GM23338 (cell line): ENCODE measurements around the gene NLN. TPM values are rescaled to one million over a fixed set of nuclear protein-coding genes. Genes with fewer than 3 reads are reported as not detected.

Source experiments
- ATAC-seq: fragments of 200-7000 bp; cut with Tn5 transposase; 3 replicates; pipeline ENCODE4 v1.9.1; 2020
- DNase-seq: peaks from one replicate; pipeline ENCODE4 v3.0.0-alpha.2; 2015; ENCODE audit warnings: low spot score
- H2AFZ ChIP-seq: fragments of 200-600 bp; sonication (generic); 2 replicates; pipeline ENCODE4 v1.8.0; 2016; ENCODE audit warnings: antibody characterized with exemption, mild to moderate bottlenecking, moderate library complexity
- H3F3A ChIP-seq: fragments of 200-600 bp; sonication (generic); replicated peaks from 2 replicates; pipeline ENCODE4 v1.8.0; 2017; ENCODE audit warnings: antibody characterized with exemption, mixed run types, low read depth
- H3K27ac ChIP-seq: fragments of 200-600 bp; sonication (generic); 2 replicates; pipeline ENCODE4 v1.6.1; 2016; ENCODE audit warnings: low read depth
- H3K27me3 ChIP-seq: fragments of 200-600 bp; sonication (generic); 2 replicates; pipeline ENCODE4 v1.8.0; 2016; ENCODE audit warnings: mild to moderate bottlenecking, mixed run types, moderate library complexity; ENCODE audit not compliant: insufficient read depth
- H3K36me3 ChIP-seq: fragments of 200-600 bp; sonication (generic); 2 replicates; pipeline ENCODE4 v1.8.0; 2016; ENCODE audit warnings: mild to moderate bottlenecking; ENCODE audit not compliant: insufficient read depth
- H3K4me1 ChIP-seq: fragments of 200-600 bp; sonication (generic); 2 replicates; pipeline ENCODE4 v1.8.0; 2016; ENCODE audit warnings: mild to moderate bottlenecking, moderate library complexity; ENCODE audit not compliant: insufficient read depth
- H3K4me2 ChIP-seq: fragments of 200-600 bp; sonication (generic); 2 replicates; pipeline ENCODE4 v1.7.1; 2017; ENCODE audit warnings: mixed run types
- H3K4me3 ChIP-seq: fragments of 200-600 bp; sonication (generic); 2 replicates; pipeline ENCODE4 v1.6.1; 2016; ENCODE audit warnings: mixed run types
- H3K79me2 ChIP-seq: fragments of 200-600 bp; sonication (generic); replicated peaks from 2 replicates; pipeline ENCODE4 v1.8.0; 2017; ENCODE audit warnings: mild to moderate bottlenecking; ENCODE audit not compliant: insufficient read depth
- H3K9me2 ChIP-seq: fragments of 200-600 bp; sonication (generic); 2 replicates; pipeline ENCODE4 v1.8.0; 2017; ENCODE audit not compliant: insufficient read depth
- H4K20me1 ChIP-seq: fragments of 200-600 bp; sonication (generic); replicated peaks from 2 replicates; pipeline ENCODE4 v1.8.0; 2017; ENCODE audit warnings: mild to moderate bottlenecking; ENCODE audit not compliant: insufficient read depth
- H3K27ac Mint-ChIP-seq: 2 replicates; pipeline ENCODE4 v1.8.0; 2020; ENCODE audit warnings: inconsistent platforms, mild to moderate bottlenecking, moderate library complexity, mixed read lengths
- H3K27me3 Mint-ChIP-seq: 3 replicates; pipeline ENCODE4 v1.8.0; 2022; ENCODE audit warnings: low read depth, mild to moderate bottlenecking, moderate library complexity, mixed read lengths, inconsistent platforms; ENCODE audit not compliant: insufficient read depth, poor library complexity
- H3K36me3 Mint-ChIP-seq: 3 replicates; pipeline ENCODE4 v1.8.0; 2021; ENCODE audit warnings: low read depth, mild to moderate bottlenecking, inconsistent platforms, moderate library complexity, mixed read lengths
- H3K4me1 Mint-ChIP-seq: 3 replicates; pipeline ENCODE4 v1.8.0; 2020; ENCODE audit warnings: mild to moderate bottlenecking, inconsistent platforms, mixed read lengths
- H3K4me3 Mint-ChIP-seq: 3 replicates; pipeline ENCODE4 v1.8.0; 2021; ENCODE audit warnings: moderate library complexity, mild to moderate bottlenecking, inconsistent platforms, mixed read lengths
- H3K9me3 Mint-ChIP-seq: 3 replicates; pipeline ENCODE4 v1.8.0; 2020; ENCODE audit warnings: moderate library complexity, mild to moderate bottlenecking, inconsistent platforms, mixed read lengths
- CREB1 ChIP-seq: fragments of 250-450 bp; sonication (Bioruptor Pico); IDR thresholded peaks from 2 replicates; pipeline ENCODE4 v1.5.0; 2020; ENCODE audit warnings: low read depth, mild to moderate bottlenecking, moderate library complexity
- ETS1 ChIP-seq: IDR thresholded peaks from 2 replicates; pipeline ENCODE4 v1.6.1; 2016; ENCODE audit warnings: antibody characterized with exemption
- EZH2 ChIP-seq: fragments of 200-600 bp; sonication (generic); IDR thresholded peaks from one replicate; pipeline ENCODE4 v1.8.0; 2017; ENCODE audit warnings: antibody characterized with exemption, mild to moderate bottlenecking, low read depth; ENCODE audit not compliant: unreplicated experiment
- EZH2phosphoT487 ChIP-seq: fragments of 200-600 bp; sonication (generic); IDR thresholded peaks from one replicate; pipeline ENCODE4 v1.8.1; 2018; ENCODE audit warnings: antibody characterized with exemption; ENCODE audit not compliant: unreplicated experiment
- JUNB ChIP-seq: IDR thresholded peaks from one replicate; pipeline ENCODE4 v1.6.1; 2016; ENCODE audit warnings: antibody characterized with exemption; ENCODE audit not compliant: unreplicated experiment
- NANOG ChIP-seq: IDR thresholded peaks from 2 replicates; pipeline ENCODE4 v1.6.1; 2016; ENCODE audit warnings: antibody characterized with exemption, borderline replicate concordance
- POLR2AphosphoS5 ChIP-seq: IDR thresholded peaks from 2 replicates; pipeline ENCODE4 v1.6.1; 2016; ENCODE audit warnings: antibody characterized with exemption, low read depth
- REST ChIP-seq: IDR thresholded peaks from one replicate; pipeline ENCODE4 v1.6.1; 2018; ENCODE audit warnings: antibody characterized with exemption; ENCODE audit not compliant: unreplicated experiment
- STAT1 ChIP-seq: IDR thresholded peaks from one replicate; pipeline ENCODE4 v1.6.1; 2016; ENCODE audit warnings: antibody characterized with exemption; ENCODE audit not compliant: unreplicated experiment
- ZNF114 ChIP-seq: fragments of 250-450 bp; sonication (Bioruptor Pico); IDR thresholded peaks from 2 replicates; pipeline ENCODE4 v1.5.0; 2020; ENCODE audit warnings: mild to moderate bottlenecking, moderate library complexity
- ZNF331 ChIP-seq: fragments of 250-450 bp; sonication (Bioruptor Pico); IDR thresholded peaks from 2 replicates; pipeline ENCODE4 v1.5.0; 2020; ENCODE audit warnings: low read depth, mild to moderate bottlenecking, moderate library complexity
- ZNF462 ChIP-seq: fragments of 250-450 bp; sonication (Bioruptor Pico); IDR thresholded peaks from 2 replicates; pipeline ENCODE4 v1.5.0; 2020; ENCODE audit warnings: mild to moderate bottlenecking, moderate library complexity
- polyA plus RNA-seq: library from polyadenylated mRNA; unstranded; fragments of >200 nt; fragmentation: Nextera tagmentation; extraction: Ambion mirVana; gene quantifications from 2 replicates; pipeline ENCODE4 v1.2.1, GENCODE V29; 2016
- total RNA-seq: library from RNA; depleted of rRNA; stranded (reverse); fragments of >200 nt; shearing (Covaris generic); gene quantifications from 2 replicates; pipeline ENCODE4 v1.2.3, GENCODE V29; 2014

The NLN gene
- total and polyA plus RNA-seq, 2 experiments from 2014 or later: 56.4 to 168 TPM

GRCh38 chr5:65858316-65858715, 136.3 kb downstream of the NLN start (continued):
- TF ChIP-seq REST (no peak), EZH2phosphoT487 (no peak), ZNF331 (CRISPR knock-in tag) (no peak), CREB1 (CRISPR knock-in tag) (no peak), ZNF114 (CRISPR knock-in tag) (no peak), JUNB (no peak)

- no peaks in the 10 kb centered on the region for H3K36me3 Mint-ChIP-seq
- H3K27ac ChIP-seq: no peak overlapping the region
- no peaks in the 10 kb centered on the region for H3K36me3 ChIP-seq
- H3K9me2 ChIP-seq: no peaks in the 10 kb centered on the region
- H3K27me3 ChIP-seq: no peaks in the 10 kb centered on the region
- no peaks in the 10 kb centered on the region; the same call in 2 of the 3 replicates for H3K9me3 Mint-ChIP-seq
- no peak overlapping the region for H3K4me3 Mint-ChIP-seq
- no peak overlapping the region for H3K4me3 ChIP-seq
- no peaks in the 10 kb centered on the region for H3K27me3 Mint-ChIP-seq
- H4K20me1 ChIP-seq: no peaks in the 10 kb centered on the region
- ATAC-seq (no peak), DNase-seq (no peak)
- H3K27ac Mint-ChIP-seq: no peak overlapping the region
- H3F3A ChIP-seq: no peaks in the 10 kb centered on the region
- H2AFZ ChIP-seq: no peak overlapping the region
- no peaks in the 10 kb centered on the region for H3K4me1 ChIP-seq
- peaks cover 6% of the 10 kb centered on the region; the same call in 1 of the 3 replicates for H3K4me1 Mint-ChIP-seq
- no peaks in the 10 kb centered on the region for H3K79me2 ChIP-seq
- H3K4me2 ChIP-seq: no peak overlapping the region
- TF ChIP-seq EZH2 (no peak), POLR2AphosphoS5 (no peak), CREB1 (CRISPR knock-in tag) (no peak), STAT1 (no peak), ZNF114 (CRISPR knock-in tag) (no peak), JUNB (no peak), ETS1 (no peak), NANOG (no peak), ZNF331 (CRISPR knock-in tag) (no peak), ZNF462 (CRISPR knock-in tag) (no peak)
Measured at GRCh38 chr5:65861830-65862241, 139.8 kb downstream of the NLN start.
